HEK293T (cell line): Measurements from ENCODE around the gene QSOX1.

Experiments
- BHLHE40 ChIP-seq: fragments of 450-650 bp; IDR thresholded peaks from 2 replicates; pipeline ENCODE4 v1.6.1; 2016; ENCODE audit warnings: mild to moderate bottlenecking, moderate library complexity, borderline replicate concordance
- FOXK2 ChIP-seq: fragments of 450-650 bp; IDR thresholded peaks from 2 replicates; pipeline ENCODE4 v1.6.1; 2016; ENCODE audit warnings: mild to moderate bottlenecking
- FOXM1 ChIP-seq: fragments of 450-650 bp; IDR thresholded peaks from 2 replicates; pipeline ENCODE4 v1.6.1; 2017; ENCODE audit warnings: mild to moderate bottlenecking, borderline replicate concordance
- HDGF ChIP-seq: fragments of 450-650 bp; IDR thresholded peaks from 2 replicates; pipeline ENCODE4 v1.6.1; 2017; ENCODE audit warnings: antibody characterized with exemption, borderline replicate concordance
- SP1 ChIP-seq: fragments of 450-650 bp; IDR thresholded peaks from 2 replicates; pipeline ENCODE4 v1.6.1; 2017
- SUZ12 ChIP-seq: fragments of 450-650 bp; IDR thresholded peaks from 2 replicates; pipeline ENCODE4 v1.6.1; 2016; ENCODE audit warnings: mild to moderate bottlenecking

- no peak for TF ChIP-seq FOXK2
- no peak for TF ChIP-seq HDGF
- TF ChIP-seq SUZ12: no peak
- TF ChIP-seq BHLHE40: no peak
- TF ChIP-seq SP1: no peak
- TF ChIP-seq FOXM1: no peak
Observed at GRCh38 chr1:180230791-180231505, 76.3 kb downstream of the QSOX1 start.
